ENCODE results near the gene ARAP2. TPM values are rescaled to one million over a fixed set of nuclear protein-coding genes. Genes with fewer than 3 reads are reported as not detected.

ARAP2 gene
- total RNA-seq, 1 donor from 2014 or later: not detected

GRCh38 chr4:36130641-36131040, 113.7 kb downstream of the ARAP2 start:
- DNase-seq (ENCODE audit: low read depth): no peak

GRCh38 chr4:36128689-36129088, 115.6 kb downstream of the ARAP2 start:
- DNase-seq (ENCODE audit: low read depth): no peak

- DNase-seq (ENCODE audit: low read depth): no peak
These were observed 120.4 kb downstream of the ARAP2 start for GRCh38 chr4:36123906-36124305.

- DNase-seq (ENCODE audit: low read depth): no peak
These were observed 129.0 kb downstream of the ARAP2 start for GRCh38 chr4:36115312-36115711.

- DNase-seq (ENCODE audit: low read depth): no peak
These were observed 133.1 kb downstream of the ARAP2 start for GRCh38 chr4:36111172-36111571.

GRCh38 chr4:36099509-36099908, 144.8 kb downstream of the ARAP2 start:
- no peak for DNase-seq (ENCODE audit: low read depth)

- no peak for DNase-seq (ENCODE audit: low read depth)
These were observed 149.3 kb downstream of the ARAP2 start for GRCh38 chr4:36094995-36095394.

GRCh38 chr4:36091997-36092396, 152.3 kb downstream of the ARAP2 start:
- DNase-seq (ENCODE audit: low read depth): no peak

- no peak for DNase-seq (ENCODE audit: low read depth)
These were observed 155.8 kb downstream of the ARAP2 start for GRCh38 chr4:36088542-36088941.

GRCh38 chr4:36086261-36086786, 158.0 kb downstream of the ARAP2 start:
- no peak for DNase-seq (ENCODE audit: low read depth)

GRCh38 chr4:36082817-36083216, 161.5 kb downstream of the ARAP2 start:
- no peak for DNase-seq (ENCODE audit: low read depth)

GRCh38 chr4:36081185-36081584, 163.1 kb downstream of the ARAP2 start:
- no peak for DNase-seq (ENCODE audit: low read depth)

GRCh38 chr4:36079666-36080065, 164.6 kb downstream of the ARAP2 start:
- no peak for DNase-seq (ENCODE audit: low read depth)

- no peak for DNase-seq (ENCODE audit: low read depth)
These were observed 166.0 kb downstream of the ARAP2 start for GRCh38 chr4:36078319-36078718.

GRCh38 chr4:36072529-36072928, 171.8 kb downstream of the ARAP2 start:
- DNase-seq (ENCODE audit: low read depth): no peak

GRCh38 chr4:36067116-36067515, 177.2 kb downstream of the ARAP2 start:
- no peak for DNase-seq (ENCODE audit: low read depth)

GRCh38 chr4:36065274-36065871, 178.9 kb downstream of the ARAP2 start:
- DNase-seq (ENCODE audit: low read depth): no peak

GRCh38 chr4:36064117-36064516, 180.2 kb downstream of the ARAP2 start:
- no peak for DNase-seq (ENCODE audit: low read depth)

GRCh38 chr4:36056136-36056535, 188.2 kb downstream of the ARAP2 start:
- DNase-seq (ENCODE audit: low read depth): no peak

- DNase-seq (ENCODE audit: low read depth): no peak
These were observed 189.5 kb downstream of the ARAP2 start for GRCh38 chr4:36054694-36055422.

GRCh38 chr4:36053930-36054329, 190.4 kb downstream of the ARAP2 start:
- DNase-seq (ENCODE audit: low read depth): no peak

GRCh38 chr4:36051634-36052033, 192.7 kb downstream of the ARAP2 start:
- DNase-seq (ENCODE audit: low read depth): no peak

GRCh38 chr4:36046026-36046425, 198.3 kb downstream of the ARAP2 start:
- DNase-seq (ENCODE audit: low read depth): no peak

Measured in myocyte (in vitro differentiated cells).